Stimulated activated CD8-positive, alpha-beta memory T cell treated with anti-CD3 and anti-CD28 coated beads, Interleukin-15, amount 100 ng/mL, for 4 hours (primary cell): Measurements from ENCODE around the gene INHBB.
"Not testable (repeated sequence)": the region's sequence is repeated elsewhere in the genome, so short reads cannot be mapped to it uniquely, and the experiment has no call there.

Experiments
- DNase-seq, 2 donors: peaks; one replicate each; pipeline ENCODE4 v3.0.0-alpha.2; 2020; ENCODE audit warnings: low read depth in 2 of 2

INHBB gene

DNA sequence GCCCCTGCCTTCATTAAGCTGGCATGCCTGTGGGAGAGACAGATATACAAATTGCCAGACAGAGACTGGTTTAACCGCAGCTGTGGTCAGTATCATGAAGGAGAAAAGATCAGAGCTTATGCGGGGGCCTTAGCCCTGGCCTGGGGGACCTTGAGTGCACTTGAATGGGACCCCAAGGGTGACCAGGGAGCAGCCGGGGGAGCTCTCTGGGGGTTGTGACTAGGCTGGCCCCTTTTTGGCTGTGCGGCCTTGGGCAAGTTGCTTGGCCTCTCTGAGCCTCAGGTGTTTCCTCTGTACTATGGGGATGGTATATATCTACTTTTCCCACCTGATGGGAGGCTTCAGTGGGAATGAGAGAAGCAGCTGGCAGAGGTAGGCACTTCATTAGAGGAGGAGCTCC lies 35.7 kb downstream of the INHBB start:
- no peak for DNase-seq

GRCh38 chr2:120382541-120383144 lies 36.7 kb downstream of the INHBB start:
- no peak for DNase-seq

- DNase-seq, result no peak
Observed at GRCh38 chr2:120383191-120383590, 37.3 kb downstream of the INHBB start.

GRCh38 chr2:120383631-120384340 lies 37.9 kb downstream of the INHBB start:
- DNase-seq, result no peak

DNA sequence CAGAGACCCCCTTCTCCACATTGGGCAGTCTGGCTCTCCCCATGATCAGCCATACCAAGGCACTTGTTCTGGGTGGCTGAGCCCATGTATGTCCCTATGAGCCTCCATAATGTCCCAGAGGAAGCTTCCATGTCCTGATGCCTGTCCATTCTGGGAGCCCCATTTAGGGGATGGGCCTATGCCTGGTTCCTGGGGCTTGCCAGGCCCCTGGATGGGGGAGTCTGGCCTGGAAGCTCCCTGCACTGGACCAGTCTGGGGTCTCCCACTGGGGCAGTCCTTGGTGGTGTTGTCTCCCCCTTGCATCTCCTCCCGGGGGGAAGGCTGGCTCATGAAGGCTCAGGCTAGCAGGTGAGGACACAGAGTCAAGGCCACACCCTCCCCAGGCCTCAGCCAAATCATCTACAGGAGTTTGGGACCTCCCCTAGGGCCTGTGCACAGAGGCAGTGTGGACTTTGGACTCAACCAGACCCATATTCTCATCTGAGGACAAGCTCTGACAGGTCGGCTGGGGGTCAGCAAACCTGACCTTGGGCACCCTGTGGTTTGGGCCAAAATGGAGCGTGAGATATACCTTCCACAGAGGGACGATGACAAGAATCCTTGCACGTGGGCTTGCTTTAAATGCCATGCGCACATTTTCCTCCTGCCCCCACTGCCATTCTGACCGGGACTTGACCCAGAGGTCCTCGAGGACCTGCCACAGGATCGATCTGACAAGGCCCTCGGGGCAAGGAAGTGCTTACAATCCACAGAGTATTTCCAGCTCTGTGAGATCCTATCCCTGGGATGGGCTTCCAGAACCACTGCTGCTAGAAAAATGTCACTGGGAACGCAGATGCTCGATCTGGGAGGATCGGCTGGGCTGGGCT lies 38.8 kb downstream of the INHBB start:
- no peak for DNase-seq

DNA sequence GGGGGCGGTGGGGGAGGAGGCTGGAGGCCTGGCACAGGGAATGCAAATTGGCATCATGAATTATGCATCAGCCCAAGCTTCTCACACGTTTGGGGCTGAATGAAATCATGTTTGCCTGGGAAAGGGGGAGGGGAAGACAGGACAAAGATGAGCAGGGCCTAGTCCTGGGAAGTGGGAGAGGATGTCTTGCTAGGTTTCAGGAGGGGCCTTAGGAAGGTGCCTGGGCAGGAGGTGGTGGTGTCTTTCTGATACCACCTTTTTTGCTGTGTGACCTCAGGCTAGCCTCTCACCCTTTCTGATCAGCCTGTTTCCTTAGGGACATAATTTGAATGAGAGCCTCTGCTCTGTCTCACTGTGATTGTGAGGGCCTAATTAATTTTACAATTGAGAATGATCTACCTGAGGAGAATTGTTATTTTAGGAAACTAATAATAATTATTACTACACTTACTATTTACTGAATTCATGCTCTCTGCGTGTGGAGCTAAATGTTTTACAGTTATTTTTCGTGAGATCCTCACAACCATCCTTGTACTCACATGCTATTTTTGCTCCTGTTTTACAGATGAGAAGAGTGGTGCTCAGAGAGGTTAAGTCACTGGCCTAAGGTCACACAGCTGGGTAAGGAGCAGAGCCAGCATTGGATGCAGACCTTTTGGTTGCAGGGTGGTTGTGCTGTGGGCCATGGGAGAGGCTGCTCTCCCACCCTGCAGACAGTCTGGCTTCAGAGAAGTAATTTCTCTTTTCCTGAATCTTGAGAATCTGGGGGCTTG lies 39.6 kb downstream of the INHBB start:
- DNase-seq, result no peak

- DNase-seq, result no peak
Observed at GRCh38 chr2:120388222-120389035, 42.5 kb downstream of the INHBB start.

DNA sequence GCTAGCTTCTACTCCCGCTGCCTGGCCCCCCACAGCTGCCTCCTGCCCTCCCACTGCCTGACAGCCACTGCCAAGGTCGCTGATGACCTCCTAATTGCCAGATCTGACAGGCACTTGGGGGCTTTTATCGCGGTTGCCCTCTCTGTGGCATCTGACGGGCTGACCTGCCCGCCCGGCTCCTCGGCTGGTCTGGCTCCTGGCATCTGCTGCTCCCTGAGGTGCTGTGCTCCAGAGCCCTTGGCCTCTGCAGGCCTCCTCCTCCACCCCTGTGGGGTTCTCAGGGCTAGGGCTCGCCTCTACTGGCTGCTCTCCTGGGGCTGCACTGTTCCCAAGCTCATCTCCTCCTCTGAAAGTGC lies 43.1 kb downstream of the INHBB start:
- DNase-seq, result no peak

DNA sequence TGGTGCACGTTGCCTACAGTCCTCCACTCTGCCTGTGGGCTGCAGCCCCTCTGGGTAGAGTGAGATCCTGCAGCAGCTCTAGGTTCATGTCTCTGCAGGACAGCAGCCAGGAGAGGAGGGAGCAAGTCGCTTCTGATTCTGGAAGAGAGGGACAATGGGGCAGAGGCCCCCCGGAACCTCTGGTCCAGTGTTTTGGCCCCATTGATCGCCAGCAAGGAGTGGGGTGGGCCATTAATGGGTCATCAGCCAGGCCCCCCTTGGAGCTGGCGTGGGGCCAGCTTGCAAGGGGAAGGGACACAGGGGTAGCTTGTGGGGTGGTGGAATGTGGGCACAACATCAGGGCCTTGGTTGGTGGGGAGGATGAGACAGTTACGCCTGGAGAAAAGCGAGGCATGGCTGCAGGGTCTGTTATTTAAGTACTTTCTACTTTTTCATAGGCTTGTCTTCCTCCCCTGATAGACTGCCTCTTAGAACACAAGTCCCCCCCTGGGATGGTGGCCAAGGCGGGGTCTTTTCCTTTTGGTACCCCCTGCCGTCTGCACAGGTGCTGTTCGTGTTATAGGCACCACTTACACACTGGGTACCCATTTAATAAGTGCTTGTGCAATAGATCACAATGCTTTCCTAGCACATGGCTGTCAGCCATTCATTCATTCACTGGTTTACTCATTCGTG lies 44.6 kb downstream of the INHBB start:
- no peak for DNase-seq

DNA sequence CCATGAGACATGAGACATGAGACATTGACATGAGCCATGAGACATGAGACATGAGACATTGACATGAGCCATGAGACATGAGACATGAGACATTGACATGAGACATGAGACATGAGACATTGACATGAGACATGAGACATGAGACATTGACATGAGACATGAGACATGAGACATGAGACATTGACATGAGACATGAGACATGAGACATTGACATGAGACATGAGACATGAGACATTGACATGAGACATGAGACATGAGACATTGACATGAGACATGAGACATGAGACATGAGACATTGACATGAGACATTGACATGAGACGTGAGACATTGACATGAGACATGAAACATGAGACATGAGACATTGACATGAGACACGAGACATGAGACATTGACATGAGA lies 45.4 kb downstream of the INHBB start:
- not testable (repeated sequence) for DNase-seq

DNA sequence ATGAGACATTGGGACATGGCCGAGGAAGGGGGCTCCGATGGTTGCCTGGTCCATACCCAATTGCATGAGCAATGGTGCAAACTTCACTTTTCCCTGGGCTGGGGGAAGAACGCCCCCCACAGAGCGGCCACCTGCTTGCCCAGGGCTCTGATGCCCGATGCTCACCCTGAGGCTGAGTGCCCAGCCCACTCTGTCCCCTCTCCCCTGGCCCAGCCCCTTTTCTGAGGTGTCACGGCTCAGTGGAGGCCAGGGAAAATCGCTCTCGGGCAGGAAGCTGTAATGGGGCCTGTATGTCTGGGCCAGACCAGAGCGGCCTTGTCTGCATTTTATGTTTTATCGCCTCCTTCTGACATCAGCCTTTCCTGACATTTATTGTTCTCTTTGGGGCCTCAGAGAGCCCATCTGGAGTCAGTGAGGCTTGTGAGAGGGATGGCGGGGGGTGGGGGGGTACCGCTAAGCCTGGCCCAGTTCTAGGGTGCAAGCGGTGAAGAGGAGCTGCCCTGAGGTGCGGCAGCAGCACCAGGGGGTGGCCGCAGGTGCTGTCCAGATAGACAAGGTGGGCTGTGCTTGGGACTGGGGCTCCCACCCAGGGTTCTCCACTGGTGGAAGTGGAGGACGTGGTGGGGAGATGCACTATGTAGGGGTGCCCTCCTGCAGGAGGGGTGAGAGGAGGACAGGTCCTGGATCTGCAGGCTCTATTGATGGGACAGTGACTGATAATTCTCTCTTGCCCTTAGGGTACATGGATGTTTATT lies 46.2 kb downstream of the INHBB start:
- DNase-seq, result no peak

GRCh38 chr2:120392923-120393322 lies 47.0 kb downstream of the INHBB start:
- no peak for DNase-seq

GRCh38 chr2:120393456-120393855 lies 47.5 kb downstream of the INHBB start:
- DNase-seq, result no peak

- no peak for DNase-seq
Observed at GRCh38 chr2:120394764-120395163, 48.8 kb downstream of the INHBB start.

- DNase-seq, result no peak
Observed at GRCh38 chr2:120395221-120396012, 49.5 kb downstream of the INHBB start.

GRCh38 chr2:120396013-120396860 lies 50.3 kb downstream of the INHBB start:
- DNase-seq, result no peak

DNA sequence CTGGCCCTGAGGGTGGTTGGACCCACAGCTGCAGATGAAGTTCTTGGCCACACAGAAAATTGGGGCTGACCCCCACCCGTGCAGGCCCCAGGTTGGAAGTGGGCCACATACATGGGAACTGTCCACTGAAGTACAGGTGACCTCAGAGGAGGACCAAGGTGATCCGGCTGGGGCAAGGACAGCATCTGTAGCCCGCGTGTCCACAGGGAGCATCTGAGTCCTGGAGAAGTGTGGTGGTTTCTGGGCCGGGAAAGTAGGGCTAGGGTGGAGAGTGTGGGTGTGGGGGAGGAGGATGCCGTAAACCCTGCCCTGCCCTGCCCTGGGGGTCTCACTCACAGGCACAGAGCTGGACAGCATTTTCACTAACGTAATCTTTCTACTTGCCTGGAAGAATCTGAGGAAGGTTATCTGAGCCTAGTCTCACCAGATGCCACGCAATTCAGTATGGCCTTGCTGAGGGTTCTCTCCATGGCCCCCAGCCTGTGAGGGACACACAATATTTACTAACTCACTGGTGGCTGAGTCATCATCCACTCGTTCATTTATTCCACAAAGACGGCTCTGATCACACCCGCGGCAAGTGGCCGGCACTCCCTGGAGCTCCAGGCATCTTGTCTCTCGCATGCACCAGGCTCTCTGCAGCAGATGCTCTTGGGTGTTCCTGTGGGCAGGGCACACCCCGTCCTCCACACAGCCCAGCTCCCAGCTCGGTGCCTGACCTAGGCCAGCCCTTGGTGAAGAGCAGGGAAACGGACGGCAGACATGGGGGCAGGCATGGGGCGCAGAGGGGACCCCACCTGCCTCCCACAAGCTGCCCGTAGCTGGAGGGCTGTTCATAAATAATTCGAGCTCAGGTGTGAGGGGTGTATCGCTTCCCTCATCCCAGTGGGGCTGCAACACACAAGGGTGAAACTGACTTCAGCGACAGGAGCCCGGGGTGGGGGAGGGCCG lies 51.2 kb downstream of the INHBB start:
- DNase-seq, result no peak
